Transverse colon (tissue), 4 donors: ENCODE results near the gene KBTBD3. TPM values are rescaled to one million over a fixed set of nuclear protein-coding genes. Genes with fewer than 3 reads are reported as not detected.
A peak's percentile ranks its signal among the peaks of the same experiment; 100 is the strongest.

ENCODE experiments used
- DNase-seq: peaks from one replicate; pipeline ENCODE4 v3.0.0-alpha.2; 2019
- H3K27ac ChIP-seq, 4 donors: fragments of 200-600 bp; sonication (generic); 2 replicates each; pipeline ENCODE4 v1.5.1; 2016 to 2018; ENCODE audit warnings: inconsistent platforms in 4 of 4
- H3K27me3 ChIP-seq: fragments of 200-600 bp; sonication (generic); 2 replicates; pipeline ENCODE4 v1.5.1; 2017; ENCODE audit warnings: inconsistent platforms
- H3K36me3 ChIP-seq, 4 donors: fragments of 200-600 bp; sonication (generic); 2 replicates each; pipeline ENCODE4 v1.5.1; 2017 to 2019; ENCODE audit warnings: inconsistent platforms in 4 of 4
- H3K4me1 ChIP-seq, 4 donors: fragments of 200-600 bp; sonication (generic); 2 replicates each; pipeline ENCODE4 v1.5.1; 2017 to 2020; ENCODE audit warnings: inconsistent platforms in 4 of 4
- H3K4me3 ChIP-seq, 4 donors: fragments of 200-600 bp; sonication (generic); 1 replicate in 1 of 4; 2 replicates in 3 of 4; pipeline versions ENCODE4 v1.5.1 to v1.6.1; 2017 to 2019; ENCODE audit warnings: inconsistent platforms in 4 of 4
- H3K9me3 ChIP-seq, 2 donors: fragments of 200-600 bp; sonication (generic); 2 replicates each; pipeline ENCODE4 v1.5.1; 2017 to 2019; ENCODE audit warnings: inconsistent platforms in 2 of 2
- CTCF ChIP-seq, 5 experiments: fragments of 200-600 bp in 3 of 5; fragments of 450-650 bp in 2 of 5; sonication (generic) in 3 of 5; IDR thresholded peaks; 1 replicate in 2 of 5; 2 replicates in 3 of 5; pipeline ENCODE4 v1.5.1; 2016 to 2017; ENCODE audit warnings: antibody characterized with exemption in 5 of 5, inconsistent platforms in 3 of 5, mild to moderate bottlenecking in 2 of 5, moderate library complexity in 1 of 5
- EP300 ChIP-seq: sonication (generic); formaldehyde crosslinking; IDR thresholded peaks from one replicate; pipeline ENCODE4 v1.6.1; 2017; ENCODE audit warnings: antibody characterized with exemption, low read depth
- POLR2A ChIP-seq: fragments of 450-650 bp; IDR thresholded peaks from one replicate; pipeline ENCODE4 v1.6.1; 2016; ENCODE audit warnings: antibody characterized with exemption, mild to moderate bottlenecking, moderate library complexity
- POLR2AphosphoS5 ChIP-seq, 3 donors: sonication (generic); formaldehyde crosslinking; IDR thresholded peaks; one replicate each; pipeline ENCODE4 v1.6.1; 2016; ENCODE audit warnings: antibody characterized with exemption in 3 of 3
- whole genome bisulfite sequencing, 2 donors: methylation state at CpG; one replicate each; pipeline ENCODE4 v1.1.5; 2018; ENCODE audit warnings: low coverage in 1 of 2; 5-methylcytosine and 5-hydroxymethylcytosine counted together
- in situ Hi-C, 4 donors: fragments of 200-750 bp; cut with MboI; loops; one replicate each; pipeline versions ENCODE4 v1.15.0 to v1.15.1; 2017; ENCODE audit warnings: low sequenced_read_pairs in 3 of 4, low pct_ligation_motif_present in 1 of 4, low pct_unique_long_range_greater_than_20kb in 1 of 4
- intact Hi-C: fragments of 100-400 bp; cut with DNase I; formaldehyde crosslinking; loops from one replicate; pipeline ENCODE4 v1.15.1; 2023; ENCODE audit warnings: low total_unique reads
- total RNA-seq, 4 donors: library from RNA; depleted of rRNA; stranded (reverse); fragments of >200 nt; gene quantifications; one replicate each; pipeline ENCODE4 v1.1.0, GENCODE V29; 2016

Gene KBTBD3
- total RNA-seq, 4 donors from 2014 or later, result 3.6 to 10.5 (median 7.9) TPM

- Histone ChIP-seq H3K4me3 (no peak overlapping the region), H3K27me3 (peaks cover 7% of the 10 kb centered on the region), H3K9me3 (no peaks in the 10 kb centered on the region), H3K36me3 (no peaks in the 10 kb centered on the region), H3K4me1 (no peaks in the 10 kb centered on the region), H3K27ac (no peak overlapping the region)
- in situ Hi-C loops, result no loop called here
- no peak for DNase-seq
- TF ChIP-seq CTCF (IDR thresholded peaks at IDR 0.05) (no peak), POLR2AphosphoS5 (IDR thresholded peaks at IDR 0.05) (no peak), EP300 (no peak), POLR2A (no peak)
- WGBS, 2 donors, result 93% methylated on average over 2 of the region's 2 CpGs
- intact Hi-C loops, result no loop called here
Measured at GRCh38 chr11:106032861-106033260, 44.3 kb downstream of the KBTBD3 start.

GRCh38 chr11:106031936-106032335 is 45.2 kb downstream of the KBTBD3 start:
- in situ Hi-C loops (no loop called here), intact Hi-C loops (no loop called here)
- Histone ChIP-seq H3K27me3 (peaks cover 7% of the 10 kb centered on the region), H3K36me3 (no peaks in the 10 kb centered on the region), H3K4me1 (no peaks in the 10 kb centered on the region), H3K9me3 (no peaks in the 10 kb centered on the region), H3K27ac (no peak overlapping the region), H3K4me3 (no peak overlapping the region)
- TF ChIP-seq EP300, result no peak
- TF ChIP-seq CTCF (IDR thresholded peaks at IDR 0.05), result no peak
- WGBS, 2 donors, result 76 to 78% methylated on average over 2 to 3 of the region's 3 CpGs
- no peak for DNase-seq

GRCh38 chr11:106031202-106031810 is 45.8 kb downstream of the KBTBD3 start:
- no peaks in the 10 kb centered on the region for H3K4me1 ChIP-seq
- DNase-seq, result no peak
- intact Hi-C loops (no loop called here), in situ Hi-C loops (no loop called here)
- no peak overlapping the region for H3K4me3 ChIP-seq
- peaks cover 7% of the 10 kb centered on the region for H3K27me3 ChIP-seq
- H3K36me3 ChIP-seq, result no peaks in the 10 kb centered on the region
- no peak overlapping the region for H3K27ac ChIP-seq
- H3K9me3 ChIP-seq, result no peaks in the 10 kb centered on the region
- WGBS, 2 donors, result 56 to 78% methylated on average over 1 to 2 of the region's 2 CpGs
- TF ChIP-seq POLR2AphosphoS5 (IDR thresholded peaks at IDR 0.05), result no peak

GRCh38 chr11:106030609-106031008 is 46.5 kb downstream of the KBTBD3 start:
- TF ChIP-seq POLR2A (no peak), EP300 (no peak), CTCF (IDR thresholded peaks at IDR 0.05) (no peak)
- intact Hi-C loops (no loop called here), in situ Hi-C loops (no loop called here)
- peaks cover 7% of the 10 kb centered on the region for H3K27me3 ChIP-seq
- no peaks in the 10 kb centered on the region for H3K9me3 ChIP-seq
- H3K4me3 ChIP-seq, result no peak overlapping the region
- no peak for DNase-seq
- H3K36me3 ChIP-seq, result no peaks in the 10 kb centered on the region
- 60 to 68% methylated on average over 4 of the region's 4 CpGs for WGBS, 2 donors
- no peaks in the 10 kb centered on the region for H3K4me1 ChIP-seq
- no peak overlapping the region for H3K27ac ChIP-seq

DNA sequence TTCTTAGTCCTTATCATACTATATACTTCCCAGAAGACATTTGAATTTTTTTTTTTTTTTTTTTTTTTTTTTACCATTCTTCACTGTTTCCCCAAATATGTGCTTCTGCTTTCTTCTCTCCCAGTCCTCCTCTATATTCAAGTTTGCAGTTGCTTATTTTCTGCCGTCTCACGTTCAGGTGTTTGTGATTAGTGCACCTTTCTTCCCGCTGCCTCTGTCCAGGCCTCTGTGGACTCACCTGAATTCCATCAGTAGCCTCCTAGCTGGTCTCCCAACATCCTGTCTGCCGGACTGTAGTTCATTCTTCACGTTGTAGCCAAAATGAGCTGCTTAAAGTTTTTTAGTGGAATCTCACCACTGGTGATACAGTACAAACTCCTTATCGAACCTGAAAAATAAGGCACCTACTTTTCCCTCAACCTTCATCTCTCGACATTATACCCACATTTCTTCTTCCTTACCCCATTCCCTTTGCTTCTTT is 54.3 kb downstream of the KBTBD3 start:
- Histone ChIP-seq H3K27me3 (no peaks in the 10 kb centered on the region), H3K4me1 (peaks cover 0 to 29% (median 3%) of the 10 kb centered on the region in 4 donors), H3K4me3 (peak overlapping the region in 3 of 4 donors; percentile 57 to 95 (median 82)), H3K36me3 (no peaks in the 10 kb centered on the region), H3K9me3 (no peaks in the 10 kb centered on the region), H3K27ac (peak overlapping the region; percentile 82 to 86 (median 83))
- 95 to 100% methylated on average over 2 to 7 of the region's 7 CpGs for WGBS, 2 donors
- intact Hi-C loops (no loop called here), in situ Hi-C loops (no loop called here)
- no peak for DNase-seq
- TF ChIP-seq CTCF (IDR thresholded peaks at IDR 0.05) (no peak), POLR2AphosphoS5 (IDR thresholded peaks at IDR 0.05) (no peak), POLR2A (no peak), EP300 (no peak)
